AG09309 (cell line): Measurements from ENCODE around the gene ZMAT1.

Experiments used
- DNase-seq: peaks from one replicate; pipeline ENCODE4 v3.0.0-alpha.2; 2010; ENCODE audit warnings: low read depth
- H3K4me3 ChIP-seq: 2 replicates; pipeline ENCODE4 v1.5.1; 2011; ENCODE audit warnings: mild to moderate bottlenecking, low read depth, low read length, moderate library complexity; ENCODE audit not compliant: control insufficient read depth
- TF ChIP-seq, protein P1 (sequence below): IDR thresholded peaks from 2 replicates; pipeline ENCODE4 v1.5.1; 2011; ENCODE audit warnings: mild to moderate bottlenecking, low read depth, low read length, inconsistent platforms; ENCODE audit not compliant: insufficient read depth, control insufficient read depth; ENCODE audit errors: missing control alignments

Gene ZMAT1

DNA sequence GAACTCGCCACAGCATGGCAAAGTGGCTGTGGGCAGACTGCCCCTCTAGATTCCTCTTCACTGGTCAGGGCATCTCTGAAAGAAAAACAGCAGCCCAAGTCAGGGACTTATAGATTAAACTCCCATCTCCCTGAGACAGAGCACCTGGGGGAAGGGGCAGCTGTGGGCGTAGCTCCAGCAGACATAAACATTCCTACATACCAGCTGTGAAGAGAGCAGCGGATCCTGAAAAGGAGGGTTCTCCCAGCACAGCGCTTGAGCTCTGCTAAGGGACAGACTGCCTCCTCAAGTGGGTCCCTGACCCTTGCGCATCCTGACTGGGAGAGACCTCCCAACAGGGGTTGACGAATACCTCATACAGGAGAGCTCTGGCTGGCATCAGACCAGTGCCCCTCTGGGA, 18.8 kb upstream of the ZMAT1 start:
- DNase-seq, result no peak
- TF ChIP-seq, protein P1, sequence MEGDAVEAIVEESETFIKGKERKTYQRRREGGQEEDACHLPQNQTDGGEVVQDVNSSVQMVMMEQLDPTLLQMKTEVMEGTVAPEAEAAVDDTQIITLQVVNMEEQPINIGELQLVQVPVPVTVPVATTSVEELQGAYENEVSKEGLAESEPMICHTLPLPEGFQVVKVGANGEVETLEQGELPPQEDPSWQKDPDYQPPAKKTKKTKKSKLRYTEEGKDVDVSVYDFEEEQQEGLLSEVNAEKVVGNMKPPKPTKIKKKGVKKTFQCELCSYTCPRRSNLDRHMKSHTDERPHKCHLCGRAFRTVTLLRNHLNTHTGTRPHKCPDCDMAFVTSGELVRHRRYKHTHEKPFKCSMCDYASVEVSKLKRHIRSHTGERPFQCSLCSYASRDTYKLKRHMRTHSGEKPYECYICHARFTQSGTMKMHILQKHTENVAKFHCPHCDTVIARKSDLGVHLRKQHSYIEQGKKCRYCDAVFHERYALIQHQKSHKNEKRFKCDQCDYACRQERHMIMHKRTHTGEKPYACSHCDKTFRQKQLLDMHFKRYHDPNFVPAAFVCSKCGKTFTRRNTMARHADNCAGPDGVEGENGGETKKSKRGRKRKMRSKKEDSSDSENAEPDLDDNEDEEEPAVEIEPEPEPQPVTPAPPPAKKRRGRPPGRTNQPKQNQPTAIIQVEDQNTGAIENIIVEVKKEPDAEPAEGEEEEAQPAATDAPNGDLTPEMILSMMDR, result no peak
- no peak overlapping the region for H3K4me3 ChIP-seq

DNA sequence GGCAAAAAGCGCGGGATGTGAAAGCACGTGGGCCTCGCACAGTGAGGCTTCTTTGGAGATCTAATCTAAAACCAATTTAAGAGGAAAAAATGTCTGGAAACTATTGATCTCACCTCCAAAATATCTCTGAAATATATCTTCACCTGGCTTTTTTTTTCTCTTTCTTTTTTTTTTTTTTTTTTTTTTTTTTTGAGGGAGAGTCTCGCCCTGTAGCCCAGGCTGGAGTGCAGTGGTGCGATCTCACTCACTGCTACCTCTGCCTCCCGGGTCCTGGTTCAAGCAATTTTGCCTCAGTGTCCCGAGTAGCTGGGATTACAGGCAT, 383 bp upstream of the ZMAT1 start:
- TF ChIP-seq, protein P1, result no peak
- no peak for DNase-seq
- H3K4me3 ChIP-seq, result peak overlapping the region; percentile 44

DNA sequence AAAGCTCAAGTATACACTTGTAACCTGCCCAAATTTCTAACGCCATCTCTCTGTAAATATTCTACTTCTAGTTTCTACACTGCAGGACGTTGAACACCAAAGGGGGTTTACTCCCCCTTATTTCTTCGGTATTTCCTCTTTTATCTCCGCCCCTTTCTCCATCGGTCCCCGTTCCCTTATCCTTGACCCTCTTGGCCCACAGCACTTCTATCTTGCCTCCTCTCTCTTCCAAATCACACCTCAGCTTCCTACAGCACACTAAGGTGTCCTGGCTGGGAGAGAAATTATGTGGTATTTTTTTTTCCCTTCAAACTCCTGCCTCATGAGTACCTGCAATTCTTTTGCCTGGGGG, 715 bp downstream of the ZMAT1 start:
- H3K4me3 ChIP-seq, result peak overlapping the region; percentile 44
- no peak for DNase-seq
- TF ChIP-seq, protein P1, result no peak

DNA sequence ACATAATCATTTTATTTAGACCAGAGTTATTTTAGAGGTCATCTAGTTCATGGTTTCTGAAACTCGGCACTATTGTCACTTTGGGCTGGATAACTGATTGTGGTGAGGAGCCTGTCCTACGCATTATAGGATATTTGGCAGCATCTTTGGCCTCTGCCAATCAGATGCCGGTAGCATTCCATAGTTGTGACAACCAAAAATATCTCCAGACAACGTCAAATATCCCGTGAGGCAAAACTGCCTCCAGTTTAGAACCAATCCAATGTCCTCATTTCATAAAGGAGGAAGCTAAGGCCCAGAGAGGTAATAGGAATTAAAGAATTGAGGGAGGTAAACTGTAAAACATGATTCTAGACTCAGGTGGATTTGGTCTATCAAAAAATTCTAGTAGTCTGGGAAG, 6.1 kb downstream of the ZMAT1 start:
- no peak overlapping the region for H3K4me3 ChIP-seq
- DNase-seq, result no peak
- TF ChIP-seq, protein P1, result no peak

DNA sequence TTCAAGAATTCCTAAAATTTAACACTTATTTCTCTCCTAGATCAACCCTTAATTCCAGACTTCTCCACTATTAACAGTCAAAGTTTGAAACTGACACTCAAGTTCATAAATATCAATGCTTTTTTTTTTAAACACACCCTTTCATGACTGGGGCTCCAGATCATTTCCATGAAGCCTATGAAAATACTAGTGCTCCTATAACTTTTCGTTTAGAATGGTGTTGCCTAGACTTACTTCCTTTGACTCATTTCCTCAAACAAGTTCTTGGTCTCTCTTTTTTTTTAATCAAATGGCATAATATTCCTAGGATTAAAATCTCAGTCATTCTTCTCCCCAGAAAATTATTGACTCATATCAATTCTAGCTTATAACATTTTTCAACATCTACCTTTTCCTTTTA, 13.1 kb downstream of the ZMAT1 start:
- TF ChIP-seq, protein P1, result no peak
- no peak overlapping the region for H3K4me3 ChIP-seq
- DNase-seq, result no peak

DNA sequence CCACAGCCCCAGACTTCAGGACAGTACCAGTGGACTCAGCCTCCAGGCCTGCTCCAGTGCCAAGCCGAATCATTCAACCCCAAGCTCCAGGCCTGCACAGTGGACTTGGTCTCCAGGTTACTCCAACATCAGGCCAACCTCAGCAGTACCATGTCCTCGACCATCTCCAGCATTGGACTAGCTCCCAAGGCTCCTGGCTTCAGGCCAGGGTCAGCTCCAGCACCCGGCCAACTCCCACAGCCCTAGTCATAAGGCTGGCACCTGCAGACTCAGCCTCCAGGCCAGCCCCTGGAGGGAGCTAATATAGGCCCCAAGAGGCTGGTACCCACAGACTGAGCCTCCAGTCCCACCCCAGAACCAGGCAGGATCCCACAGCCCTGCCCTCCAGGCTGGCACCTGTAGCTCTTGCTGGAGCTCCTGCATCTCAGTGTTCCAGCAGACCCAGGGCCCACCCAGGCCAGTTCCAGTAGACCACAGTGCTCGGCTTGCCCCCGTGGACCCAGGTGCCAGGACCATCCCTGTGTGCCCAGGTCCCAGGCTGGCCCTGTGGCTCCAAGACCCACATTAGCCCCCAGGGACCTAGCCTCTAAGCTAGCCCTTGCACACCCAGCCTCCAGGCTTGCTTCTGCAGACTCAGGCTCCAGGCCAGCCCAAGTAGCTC, 25.6 kb downstream of the ZMAT1 start:
- no peak for DNase-seq
- no peak overlapping the region for H3K4me3 ChIP-seq

More for the DNA sequence above, 25.6 kb downstream of the ZMAT1 start:
- TF ChIP-seq, protein P1, result no peak
